HEK293 (cell line): Measurements from ENCODE around the gene RCN2.

ENCODE experiments used
- ATF2 ChIP-seq: fragments of 450-650 bp; formaldehyde crosslinking; IDR thresholded peaks from 2 replicates; pipeline ENCODE4 v1.5.1; 2016; ENCODE audit warnings: missing biosample characterization, missing genetic modification characterization, low read depth
- BCL11A ChIP-seq: fragments of 450-650 bp; formaldehyde crosslinking; IDR thresholded peaks from 2 replicates; pipeline ENCODE4 v1.5.1; 2016; ENCODE audit warnings: low read depth, missing biosample characterization, missing genetic modification characterization
- BCL11B ChIP-seq: fragments of 450-650 bp; formaldehyde crosslinking; IDR thresholded peaks from 2 replicates; pipeline ENCODE4 v1.5.1; 2016; ENCODE audit warnings: low read depth, missing biosample characterization, missing genetic modification characterization
- EGR2 ChIP-seq: fragments of 450-650 bp; formaldehyde crosslinking; IDR thresholded peaks from 2 replicates; pipeline ENCODE4 v1.5.1; 2016; ENCODE audit warnings: low read depth, missing biosample characterization, missing genetic modification characterization
- GFI1B ChIP-seq: fragments of 450-650 bp; formaldehyde crosslinking; IDR thresholded peaks from 2 replicates; pipeline ENCODE4 v1.5.1; 2016; ENCODE audit warnings: missing biosample characterization, missing genetic modification characterization
- HOXA7 ChIP-seq: sonication (generic); formaldehyde crosslinking; IDR thresholded peaks from 2 replicates; pipeline ENCODE4 v1.8.1; 2022; ENCODE audit warnings: missing genetic modification reagents, borderline replicate concordance
- HOXD13 ChIP-seq: sonication (generic); formaldehyde crosslinking; IDR thresholded peaks from 2 replicates; pipeline ENCODE4 v1.8.0; 2022; ENCODE audit warnings: missing genetic modification reagents, borderline replicate concordance
- KLF16 ChIP-seq: fragments of 450-650 bp; formaldehyde crosslinking; IDR thresholded peaks from 2 replicates; pipeline ENCODE4 v1.5.1; 2017; ENCODE audit warnings: missing biosample characterization, missing genetic modification characterization
- PRDM10 ChIP-seq: fragments of 450-650 bp; formaldehyde crosslinking; IDR thresholded peaks from 2 replicates; pipeline ENCODE4 v1.5.1; 2016; ENCODE audit warnings: missing biosample characterization, missing genetic modification characterization
- REPIN1 ChIP-seq: fragments of 450-650 bp; formaldehyde crosslinking; IDR thresholded peaks from 2 replicates; pipeline ENCODE4 v1.5.1; 2017; ENCODE audit warnings: missing biosample characterization, missing genetic modification characterization, low read depth
- ZBTB1 ChIP-seq: fragments of 450-650 bp; formaldehyde crosslinking; IDR thresholded peaks from 2 replicates; pipeline ENCODE4 v1.5.1; 2016; ENCODE audit warnings: missing biosample characterization, missing genetic modification characterization
- ZNF10 ChIP-seq: fragments of 450-650 bp; formaldehyde crosslinking; IDR thresholded peaks from 2 replicates; pipeline ENCODE4 v1.5.1; 2017; ENCODE audit warnings: missing biosample characterization, missing genetic modification characterization
- ZNF133 ChIP-seq: fragments of 450-650 bp; formaldehyde crosslinking; IDR thresholded peaks from 2 replicates; pipeline ENCODE4 v1.5.1; 2016; ENCODE audit warnings: missing biosample characterization, missing genetic modification characterization
- ZNF140 ChIP-seq: fragments of 450-650 bp; formaldehyde crosslinking; IDR thresholded peaks from 2 replicates; pipeline ENCODE4 v1.5.1; 2016; ENCODE audit warnings: missing biosample characterization, missing genetic modification characterization
- ZNF146 ChIP-seq: fragments of 450-650 bp; formaldehyde crosslinking; IDR thresholded peaks from 2 replicates; pipeline ENCODE4 v1.5.1; 2016; ENCODE audit warnings: missing biosample characterization, missing genetic modification characterization
- ZNF174 ChIP-seq: fragments of 450-650 bp; formaldehyde crosslinking; IDR thresholded peaks from 2 replicates; pipeline ENCODE4 v1.5.0; 2017; ENCODE audit warnings: missing biosample characterization, mild to moderate bottlenecking, missing genetic modification characterization
- ZNF211 ChIP-seq: fragments of 450-650 bp; formaldehyde crosslinking; IDR thresholded peaks from 2 replicates; pipeline ENCODE4 v1.5.1; 2016; ENCODE audit warnings: low read depth, missing biosample characterization, missing genetic modification characterization
- ZNF24 ChIP-seq: fragments of 450-650 bp; formaldehyde crosslinking; IDR thresholded peaks from 2 replicates; pipeline ENCODE4 v1.5.1; 2016; ENCODE audit warnings: missing biosample characterization, missing genetic modification characterization
- ZNF292 ChIP-seq: fragments of 450-650 bp; formaldehyde crosslinking; IDR thresholded peaks from 2 replicates; pipeline ENCODE4 v1.5.1; 2016; ENCODE audit warnings: low read depth, missing biosample characterization, missing genetic modification characterization, borderline replicate concordance
- ZNF324 ChIP-seq: fragments of 450-650 bp; formaldehyde crosslinking; IDR thresholded peaks from 2 replicates; pipeline ENCODE4 v1.5.1; 2016; ENCODE audit warnings: missing biosample characterization, missing genetic modification characterization
- ZNF404 ChIP-seq: fragments of 450-650 bp; formaldehyde crosslinking; IDR thresholded peaks from 2 replicates; pipeline ENCODE4 v1.5.1; 2017; ENCODE audit warnings: missing biosample characterization, missing genetic modification characterization
- ZNF555 ChIP-seq: fragments of 450-650 bp; formaldehyde crosslinking; conservative IDR thresholded peaks from 2 replicates; pipeline ENCODE4 v1.5.1; 2017; ENCODE audit warnings: missing biosample characterization, mild to moderate bottlenecking, missing genetic modification characterization, inconsistent platforms
- ZNF558 ChIP-seq: fragments of 450-650 bp; formaldehyde crosslinking; IDR thresholded peaks from 2 replicates; pipeline ENCODE4 v1.5.1; 2016; ENCODE audit warnings: missing biosample characterization, missing genetic modification characterization
- ZNF560 ChIP-seq: fragments of 450-650 bp; formaldehyde crosslinking; IDR thresholded peaks from 2 replicates; pipeline ENCODE4 v1.5.1; 2017; ENCODE audit warnings: missing biosample characterization, missing genetic modification characterization, borderline replicate concordance
- ZNF626 ChIP-seq: fragments of 450-650 bp; sonication (Bioruptor Pico); formaldehyde crosslinking; IDR thresholded peaks from 2 replicates; pipeline ENCODE4 v1.5.1; 2018; ENCODE audit warnings: missing biosample characterization, missing genetic modification characterization, inconsistent platforms
- ZNF704 ChIP-seq: fragments of 450-650 bp; formaldehyde crosslinking; IDR thresholded peaks from 2 replicates; pipeline ENCODE4 v1.5.1; 2016; ENCODE audit warnings: missing biosample characterization, missing genetic modification characterization
- ZNF785 ChIP-seq: fragments of 450-650 bp; formaldehyde crosslinking; IDR thresholded peaks from 2 replicates; pipeline ENCODE4 v1.5.1; 2016; ENCODE audit warnings: missing biosample characterization, missing genetic modification characterization
- ZNF843 ChIP-seq: fragments of 450-650 bp; formaldehyde crosslinking; IDR thresholded peaks from 2 replicates; pipeline ENCODE4 v1.5.1; 2016; ENCODE audit warnings: missing biosample characterization, missing genetic modification characterization
- TF ChIP-seq, protein P1 (sequence below): fragments of 450-650 bp; formaldehyde crosslinking; IDR thresholded peaks from 2 replicates; pipeline ENCODE4 v1.5.1; 2016; ENCODE audit warnings: missing biosample characterization, missing genetic modification characterization
- TF ChIP-seq, protein P2 (sequence below): fragments of 450-650 bp; formaldehyde crosslinking; IDR thresholded peaks from 2 replicates; pipeline ENCODE4 v1.5.1; 2016; ENCODE audit warnings: missing biosample characterization, missing genetic modification characterization

Gene RCN2

DNA sequence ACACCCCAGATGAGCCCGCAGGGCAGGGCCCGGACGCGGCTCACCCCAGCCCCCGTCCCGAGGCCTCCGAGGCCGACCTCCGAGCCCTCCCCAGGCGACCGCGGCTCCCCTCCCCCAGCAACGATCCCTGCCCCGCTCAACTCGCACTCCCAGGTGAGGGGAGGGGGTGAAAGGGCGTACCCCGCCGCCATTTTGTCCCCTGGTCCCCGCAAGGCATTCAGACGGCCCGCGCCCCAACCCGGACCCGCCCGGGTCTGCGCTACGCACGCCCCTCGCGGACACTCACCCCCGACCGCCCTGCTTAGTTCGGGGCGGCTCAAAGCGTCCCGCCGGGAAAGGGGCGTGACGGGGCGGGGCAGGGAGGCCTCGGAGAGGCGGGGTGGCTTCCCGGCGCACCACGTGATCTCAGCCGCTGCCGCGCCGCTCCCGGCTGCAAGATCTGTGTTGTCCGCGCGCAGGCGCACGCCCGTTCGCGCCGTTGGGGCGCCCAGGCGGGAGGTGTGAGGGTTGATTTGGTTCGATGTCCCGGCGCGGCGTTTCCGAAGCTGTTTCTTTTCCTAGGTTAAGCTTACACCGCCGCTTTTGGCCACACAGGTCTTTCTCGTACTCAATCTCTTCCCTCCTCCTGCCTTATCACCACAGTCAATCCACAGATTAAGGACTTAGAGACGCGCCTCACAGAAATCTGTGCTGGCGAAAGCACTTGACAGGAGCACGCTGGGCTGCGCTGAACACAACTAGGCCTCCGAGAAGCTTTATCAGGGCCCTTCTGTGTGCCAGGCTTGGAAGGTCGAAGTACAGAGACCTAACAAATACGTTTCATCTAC is 26.3 kb upstream of the RCN2 start, which contains the start of gene SCAPER (continued):
- TF ChIP-seq EGR2 (tag by site-specific recombination) (no peak), ZNF211 (tag by site-specific recombination) (no peak), GFI1B (peak; percentile 86), ATF2 (no peak), KLF16 (peak; percentile 96), ZNF626 (no peak), ZNF10 (no peak; the same call in 1 of the 2 replicates), ZNF174 (tag by site-specific recombination) (no peak), HOXA7 (CRISPR knock-in tag) (no peak), ZNF292 (tag by site-specific recombination) (no peak), ZNF558 (tag by site-specific recombination) (no peak; the same call in 1 of the 2 replicates), BCL11A (tag by site-specific recombination) (no peak), ZNF843 (tag by site-specific recombination) (peak; percentile 59; the same call in 1 of the 2 replicates), ZNF146 (tag by site-specific recombination) (no peak), PRDM10 (tag by site-specific recombination) (peak; percentile 77), ZNF404 (tag by site-specific recombination) (no peak), REPIN1 (tag by site-specific recombination) (0 out of 2 replicates have a peak, but pooled peaks have one; percentile 18), ZNF140 (tag by site-specific recombination) (no peak), ZNF555 (tag by site-specific recombination) (no peak), ZNF133 (tag by site-specific recombination) (no peak), ZNF324 (no peak), HOXD13 (CRISPR knock-in tag) (no peak), BCL11B (tag by site-specific recombination) (peak; percentile 74), ZNF24 (tag by site-specific recombination) (peak; percentile 23; the same call in 1 of the 2 replicates), ZBTB1 (tag by site-specific recombination) (0 out of 2 replicates have a peak, but pooled peaks have one; percentile 45), ZNF785 (no peak), ZNF704 (tag by site-specific recombination) (no peak), ZNF560 (no peak)
- TF ChIP-seq, protein P1, sequence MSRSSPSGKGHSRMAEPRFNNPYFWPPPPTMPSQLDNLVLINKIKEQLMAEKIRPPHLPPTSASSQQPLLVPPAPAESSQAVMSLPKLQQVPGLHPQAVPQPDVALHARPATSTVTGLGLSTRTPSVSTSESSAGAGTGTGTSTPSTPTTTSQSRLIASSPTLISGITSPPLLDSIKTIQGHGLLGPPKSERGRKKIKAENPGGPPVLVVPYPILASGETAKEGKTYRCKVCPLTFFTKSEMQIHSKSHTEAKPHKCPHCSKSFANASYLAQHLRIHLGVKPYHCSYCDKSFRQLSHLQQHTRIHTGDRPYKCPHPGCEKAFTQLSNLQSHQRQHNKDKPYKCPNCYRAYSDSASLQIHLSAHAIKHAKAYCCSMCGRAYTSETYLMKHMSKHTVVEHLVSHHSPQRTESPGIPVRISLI (tag by site-specific recombination) = no peak
- TF ChIP-seq, protein P2, sequence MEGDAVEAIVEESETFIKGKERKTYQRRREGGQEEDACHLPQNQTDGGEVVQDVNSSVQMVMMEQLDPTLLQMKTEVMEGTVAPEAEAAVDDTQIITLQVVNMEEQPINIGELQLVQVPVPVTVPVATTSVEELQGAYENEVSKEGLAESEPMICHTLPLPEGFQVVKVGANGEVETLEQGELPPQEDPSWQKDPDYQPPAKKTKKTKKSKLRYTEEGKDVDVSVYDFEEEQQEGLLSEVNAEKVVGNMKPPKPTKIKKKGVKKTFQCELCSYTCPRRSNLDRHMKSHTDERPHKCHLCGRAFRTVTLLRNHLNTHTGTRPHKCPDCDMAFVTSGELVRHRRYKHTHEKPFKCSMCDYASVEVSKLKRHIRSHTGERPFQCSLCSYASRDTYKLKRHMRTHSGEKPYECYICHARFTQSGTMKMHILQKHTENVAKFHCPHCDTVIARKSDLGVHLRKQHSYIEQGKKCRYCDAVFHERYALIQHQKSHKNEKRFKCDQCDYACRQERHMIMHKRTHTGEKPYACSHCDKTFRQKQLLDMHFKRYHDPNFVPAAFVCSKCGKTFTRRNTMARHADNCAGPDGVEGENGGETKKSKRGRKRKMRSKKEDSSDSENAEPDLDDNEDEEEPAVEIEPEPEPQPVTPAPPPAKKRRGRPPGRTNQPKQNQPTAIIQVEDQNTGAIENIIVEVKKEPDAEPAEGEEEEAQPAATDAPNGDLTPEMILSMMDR = peak; percentile 68
- TF ChIP-seq, all 188 proteins: peak for 65
